Sigmoid colon (tissue), 4 donors: ENCODE results near the gene SLC38A8.

Source experiments
- CTCF ChIP-seq, 4 experiments: fragments of 450-650 bp in 3 of 4; fragments of 200-600 bp in 1 of 4; IDR thresholded peaks; one replicate each; pipeline ENCODE4 v1.5.1; 2016 to 2019; ENCODE audit warnings: antibody characterized with exemption in 4 of 4, mild to moderate bottlenecking in 3 of 4, moderate library complexity in 2 of 4
- EP300 ChIP-seq, 4 donors: sonication (generic); formaldehyde crosslinking; IDR thresholded peaks; one replicate each; pipeline ENCODE4 v1.6.1; 2017; ENCODE audit warnings: antibody characterized with exemption in 4 of 4
- POLR2A ChIP-seq, 2 donors: fragments of 450-650 bp; IDR thresholded peaks; one replicate each; pipeline ENCODE4 v1.6.1; 2016; ENCODE audit warnings: antibody characterized with exemption in 2 of 2, mild to moderate bottlenecking in 2 of 2, moderate library complexity in 2 of 2
- POLR2AphosphoS5 ChIP-seq, 4 donors: sonication (generic); formaldehyde crosslinking; IDR thresholded peaks; one replicate each; pipeline ENCODE4 v1.6.1; 2017; ENCODE audit warnings: antibody characterized with exemption in 4 of 4

DNA sequence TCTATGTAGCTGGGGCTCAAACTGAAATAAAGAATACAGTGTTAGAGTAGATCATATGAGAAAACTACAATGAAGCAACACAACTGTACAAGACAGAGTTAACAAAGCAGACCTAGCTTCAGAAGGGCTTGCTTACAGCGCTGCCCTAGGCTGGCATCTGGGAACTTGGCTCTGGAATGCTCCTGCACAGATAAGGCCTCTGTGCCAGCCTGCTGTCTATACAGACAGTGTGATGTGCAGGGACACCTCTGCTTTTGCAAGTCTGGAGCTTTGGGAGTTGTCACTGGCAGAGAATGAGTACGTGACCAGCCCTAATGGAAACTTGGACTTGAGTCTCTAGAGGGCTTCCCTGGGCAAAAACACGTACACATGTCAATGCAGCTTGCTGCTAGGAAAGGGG is 32.1 kb upstream of the SLC38A8 start:
- TF ChIP-seq POLR2AphosphoS5 (IDR thresholded peaks at IDR 0.05) (no peak), CTCF (IDR thresholded peaks at IDR 0.05) (no peak), EP300 (IDR thresholded peaks at IDR 0.05) (no peak), POLR2A (IDR thresholded peaks at IDR 0.05) (no peak)
